ENCODE data around the gene RS1.
A peak's percentile ranks its signal among the peaks of the same experiment; 100 is the strongest.

Gene RS1

GRCh38 chrX:18676470-18676869, 4.6 kb upstream of the RS1 start:
- Histone ChIP-seq H2AFZ (ENCODE audit: low read depth, low read length, severe bottlenecking) (no peak overlapping the region), H3K27ac (ENCODE audit: low read depth, low read length) (no peak overlapping the region), H3K4me2 (ENCODE audit: low read depth, low read length, poor library complexity, severe bottlenecking) (no peak overlapping the region), H4K20me1 (ENCODE audit: low read depth, low read length) (no peaks in the 10 kb centered on the region), H3K9me3 (ENCODE audit: insufficient read depth, low read length) (no peaks in the 10 kb centered on the region), H3F3A (ENCODE audit: insufficient read depth) (no peaks in the 10 kb centered on the region), H3K79me2 (ENCODE audit: insufficient read depth, low read length) (no peaks in the 10 kb centered on the region), H3K27me3 (ENCODE audit: low read length) (no peaks in the 10 kb centered on the region), H3K9me2 (replicated peaks; ENCODE audit: insufficient read depth, low read length) (no peaks in the 10 kb centered on the region), H3K36me3 (ENCODE audit: low read length) (no peaks in the 10 kb centered on the region), H3K4me3 (ENCODE audit: insufficient read depth, low read length, poor library complexity, severe bottlenecking) (no peak overlapping the region), H3K9ac (ENCODE audit: low read length) (no peak overlapping the region)
- TF ChIP-seq CTCF (IDR thresholded peaks at IDR 0.05; ENCODE audit: insufficient read depth, low read length, poor library complexity, severe bottlenecking) (no peak), EZH2phosphoT487 (conservative IDR thresholded peaks at IDR 0.05; ENCODE audit: low read length) (no peak)

GRCh38 chrX:18676050-18676449, 4.1 kb upstream of the RS1 start:
- Histone ChIP-seq H3K9me2 (replicated peaks; ENCODE audit: insufficient read depth, low read length) (no peaks in the 10 kb centered on the region), H3K36me3 (ENCODE audit: low read length) (no peaks in the 10 kb centered on the region), H3K79me2 (ENCODE audit: insufficient read depth, low read length) (no peaks in the 10 kb centered on the region), H3F3A (ENCODE audit: insufficient read depth) (no peaks in the 10 kb centered on the region), H3K9me3 (ENCODE audit: insufficient read depth, low read length) (no peaks in the 10 kb centered on the region), H3K9ac (ENCODE audit: low read length) (no peak overlapping the region), H3K4me2 (ENCODE audit: low read depth, low read length, poor library complexity, severe bottlenecking) (no peak overlapping the region), H4K20me1 (ENCODE audit: low read depth, low read length) (no peaks in the 10 kb centered on the region), H3K27me3 (ENCODE audit: low read length) (no peaks in the 10 kb centered on the region), H2AFZ (ENCODE audit: low read depth, low read length, severe bottlenecking) (no peak overlapping the region), H3K27ac (ENCODE audit: low read depth, low read length) (no peak overlapping the region), H3K4me3 (ENCODE audit: insufficient read depth, low read length, poor library complexity, severe bottlenecking) (no peak overlapping the region)
- TF ChIP-seq CTCF (IDR thresholded peaks at IDR 0.05; ENCODE audit: insufficient read depth, low read length, poor library complexity, severe bottlenecking) (no peak), EZH2phosphoT487 (conservative IDR thresholded peaks at IDR 0.05; ENCODE audit: low read length) (no peak)

- Histone ChIP-seq H4K20me1 (ENCODE audit: low read depth, low read length) (no peaks in the 10 kb centered on the region), H3K9me3 (ENCODE audit: insufficient read depth, low read length) (no peaks in the 10 kb centered on the region), H3K27ac (ENCODE audit: low read depth, low read length) (peak overlapping the region; percentile 56; the same call in 1 of the 2 replicates), H3K4me2 (ENCODE audit: low read depth, low read length, poor library complexity, severe bottlenecking) (peak overlapping the region; percentile 73), H3K27me3 (ENCODE audit: low read length) (no peaks in the 10 kb centered on the region), H2AFZ (ENCODE audit: low read depth, low read length, severe bottlenecking) (peak overlapping the region; percentile 96), H3K36me3 (ENCODE audit: low read length) (no peaks in the 10 kb centered on the region), H3K4me3 (ENCODE audit: insufficient read depth, low read length, poor library complexity, severe bottlenecking) (peak overlapping the region; percentile 52), H3K79me2 (ENCODE audit: insufficient read depth, low read length) (no peaks in the 10 kb centered on the region), H3F3A (ENCODE audit: insufficient read depth) (no peaks in the 10 kb centered on the region), H3K9ac (ENCODE audit: low read length) (peak overlapping the region; percentile 64), H3K9me2 (replicated peaks; ENCODE audit: insufficient read depth, low read length) (no peaks in the 10 kb centered on the region)
- TF ChIP-seq CTCF (IDR thresholded peaks at IDR 0.05; ENCODE audit: insufficient read depth, low read length, poor library complexity, severe bottlenecking) (no peak), EZH2phosphoT487 (conservative IDR thresholded peaks at IDR 0.05; ENCODE audit: low read length) (no peak)
These were observed 3.2 kb upstream of the RS1 start for GRCh38 chrX:18674788-18675735.

Data from SU-DHL-6 (cell line).